ENCODE data around the gene U2AF1L4. TPM values are rescaled to one million over a fixed set of nuclear protein-coding genes. Genes with fewer than 3 reads are reported as not detected.

U2AF1L4 gene
- total and polyA plus RNA-seq, 9 donors = 10.6 to 17.6 (median 14.1) TPM

GRCh38 chr19:35712567-35713505 is 32.4 kb downstream of the U2AF1L4 start:
- Histone ChIP-seq H3K36me3 (ENCODE audit: control insufficient read depth, insufficient read depth, low read length) (no peaks in the 10 kb centered on the region), H3K9me3 (replicated peaks; ENCODE audit: control insufficient read depth, low read depth, low read length) (no peaks in the 10 kb centered on the region), H3K27me3 (ENCODE audit: control insufficient read depth, insufficient read depth, low read length) (no peaks in the 10 kb centered on the region), H3K4me1 (ENCODE audit: control insufficient read depth, insufficient read depth, low read length) (peaks cover 8% of the 10 kb centered on the region), H3K4me3 (ENCODE audit: low read length) (no peak overlapping the region), H3K27ac (ENCODE audit: low read length) (no peak overlapping the region)
- WGBS (ENCODE audit: insufficient coverage) = 66% methylated on average over 4 of the region's 11 CpGs
- no peak for DNase-seq

DNA sequence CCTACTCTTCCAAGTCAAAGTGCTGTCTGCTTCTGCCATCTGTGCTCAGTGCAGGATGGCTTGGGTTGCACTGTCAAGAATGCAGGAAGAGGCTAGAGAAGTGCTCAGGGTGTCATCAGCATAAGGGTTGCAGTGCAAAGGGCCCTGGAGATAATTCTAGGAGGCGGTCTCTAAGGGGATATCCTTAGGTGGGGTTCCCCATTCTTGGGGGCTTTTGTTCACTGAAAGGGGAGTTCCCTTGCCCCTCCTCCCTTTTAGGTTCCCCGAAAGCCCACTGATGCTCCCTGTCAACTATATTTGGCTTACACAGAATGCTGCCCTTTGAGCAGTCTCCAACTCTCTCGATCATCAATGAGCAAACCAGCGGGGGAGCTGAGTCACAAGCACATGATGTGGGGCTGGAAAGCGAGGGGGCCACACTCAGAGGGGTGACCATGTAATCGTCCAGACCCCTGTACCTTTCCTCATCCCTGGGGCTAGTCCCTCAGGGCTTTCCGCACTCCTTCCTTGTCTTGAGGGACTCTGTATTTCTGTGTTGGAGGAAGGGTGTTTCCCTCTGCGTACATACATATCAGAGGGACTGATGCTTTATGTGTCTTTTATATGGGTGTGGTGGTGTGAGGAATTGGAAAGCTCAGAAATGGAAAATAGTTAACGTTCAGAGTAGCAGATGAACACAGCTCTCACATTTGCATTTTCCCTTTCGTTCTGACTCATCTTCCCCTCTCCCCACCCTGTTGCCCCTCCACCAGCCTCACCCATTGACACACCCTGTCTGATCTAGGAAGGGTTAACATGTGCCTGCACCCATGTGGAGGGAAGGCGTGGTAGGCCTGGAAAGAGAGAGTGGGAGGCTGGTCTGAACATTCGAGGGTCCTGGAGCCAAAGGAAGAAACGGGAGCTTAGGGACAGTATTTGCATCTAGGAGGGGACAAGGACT is 34.2 kb downstream of the U2AF1L4 start:
- Histone ChIP-seq H3K4me3 (ENCODE audit: low read length) (no peak overlapping the region), H3K27ac (ENCODE audit: low read length) (no peak overlapping the region), H3K4me1 (ENCODE audit: control insufficient read depth, insufficient read depth, low read length) (peaks cover 5% of the 10 kb centered on the region), H3K27me3 (ENCODE audit: control insufficient read depth, insufficient read depth, low read length) (no peaks in the 10 kb centered on the region), H3K36me3 (ENCODE audit: control insufficient read depth, insufficient read depth, low read length) (no peaks in the 10 kb centered on the region), H3K9me3 (replicated peaks; ENCODE audit: control insufficient read depth, low read depth, low read length) (no peaks in the 10 kb centered on the region)
- no peak for DNase-seq
- no CpG with 5 or more reads among the region's 13 CpGs for WGBS (ENCODE audit: insufficient coverage)

- Histone ChIP-seq H3K4me1 (ENCODE audit: control insufficient read depth, insufficient read depth, low read length) (no peaks in the 10 kb centered on the region), H3K4me3 (ENCODE audit: low read length) (no peak overlapping the region), H3K27ac (ENCODE audit: low read length) (no peak overlapping the region), H3K36me3 (ENCODE audit: control insufficient read depth, insufficient read depth, low read length) (no peaks in the 10 kb centered on the region), H3K9me3 (replicated peaks; ENCODE audit: control insufficient read depth, low read depth, low read length) (no peaks in the 10 kb centered on the region), H3K27me3 (ENCODE audit: control insufficient read depth, insufficient read depth, low read length) (peaks cover 8% of the 10 kb centered on the region)
- WGBS (ENCODE audit: insufficient coverage) = 75% methylated on average over 1 of the region's 1 CpG
- no peak for DNase-seq
Observed at GRCh38 chr19:35708391-35708790, 36.8 kb downstream of the U2AF1L4 start.

DNA sequence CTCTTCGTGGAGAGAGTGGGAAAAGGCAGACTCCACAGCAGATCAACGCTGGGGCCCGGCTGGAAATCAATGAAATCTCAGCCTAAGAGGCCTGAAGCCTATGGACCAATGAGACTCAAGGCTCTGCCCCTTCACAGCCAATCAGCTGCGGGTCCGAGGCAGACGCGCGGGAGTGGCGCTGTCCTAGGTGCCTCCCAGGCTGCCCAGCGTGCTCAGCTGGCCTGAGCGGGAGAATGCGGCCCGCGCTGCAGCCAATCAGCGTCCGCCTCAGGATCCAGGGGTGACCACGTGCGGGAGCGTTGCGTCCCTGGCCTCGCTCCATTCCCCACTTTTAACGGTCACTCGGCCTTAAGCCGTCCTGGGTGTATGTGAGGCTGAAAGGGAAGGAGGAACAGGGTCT is 41.0 kb downstream of the U2AF1L4 start, which contains the start of gene ZBTB32:
Gene ZBTB32 (plus strand): TSS at position 341 of the 400 bp plus-strand sequence. CDS start 10,069 bp downstream, outside the sequence.
- Histone ChIP-seq H3K27me3 (ENCODE audit: control insufficient read depth, insufficient read depth, low read length) (peaks cover 8% of the 10 kb centered on the region), H3K4me1 (ENCODE audit: control insufficient read depth, insufficient read depth, low read length) (peaks cover 10% of the 10 kb centered on the region), H3K36me3 (ENCODE audit: control insufficient read depth, insufficient read depth, low read length) (no peaks in the 10 kb centered on the region), H3K4me3 (ENCODE audit: low read length) (no peak within 1 kb of the TSS), H3K27ac (ENCODE audit: low read length) (no peak within 1 kb of the TSS), H3K9me3 (replicated peaks; ENCODE audit: control insufficient read depth, low read depth, low read length) (no peaks in the 10 kb centered on the region)
- DNase-seq = peak; percentile 50
- WGBS (ENCODE audit: insufficient coverage) = 21% methylated on average over 24 of the region's 24 CpGs

DNA sequence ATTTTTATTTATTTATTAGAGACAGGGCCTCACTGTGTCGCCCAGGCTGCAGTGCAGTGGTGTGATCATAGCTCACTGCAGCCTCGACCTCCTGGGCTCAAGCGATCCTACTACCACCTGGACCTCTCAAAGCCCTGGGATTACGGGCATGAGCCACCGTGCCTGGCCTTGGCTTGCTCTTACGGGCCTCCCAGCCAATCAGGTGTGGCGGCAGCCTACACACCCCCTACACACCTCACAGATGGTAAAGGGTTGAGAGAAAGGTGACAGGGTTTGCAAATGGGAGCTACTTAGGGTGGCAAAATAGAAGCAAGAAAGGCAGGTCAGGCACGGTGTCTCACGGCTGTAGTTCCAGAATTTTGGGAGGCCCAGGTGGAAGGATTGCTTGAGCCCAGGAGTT is 41.9 kb downstream of the U2AF1L4 start:
- no peaks in the 10 kb centered on the region for H3K36me3 ChIP-seq (ENCODE audit: control insufficient read depth, insufficient read depth, low read length)
- 53% methylated on average over 3 of the region's 9 CpGs for WGBS (ENCODE audit: insufficient coverage)
- H3K27me3 ChIP-seq (ENCODE audit: control insufficient read depth, insufficient read depth, low read length) = peaks cover 8% of the 10 kb centered on the region

DNA sequence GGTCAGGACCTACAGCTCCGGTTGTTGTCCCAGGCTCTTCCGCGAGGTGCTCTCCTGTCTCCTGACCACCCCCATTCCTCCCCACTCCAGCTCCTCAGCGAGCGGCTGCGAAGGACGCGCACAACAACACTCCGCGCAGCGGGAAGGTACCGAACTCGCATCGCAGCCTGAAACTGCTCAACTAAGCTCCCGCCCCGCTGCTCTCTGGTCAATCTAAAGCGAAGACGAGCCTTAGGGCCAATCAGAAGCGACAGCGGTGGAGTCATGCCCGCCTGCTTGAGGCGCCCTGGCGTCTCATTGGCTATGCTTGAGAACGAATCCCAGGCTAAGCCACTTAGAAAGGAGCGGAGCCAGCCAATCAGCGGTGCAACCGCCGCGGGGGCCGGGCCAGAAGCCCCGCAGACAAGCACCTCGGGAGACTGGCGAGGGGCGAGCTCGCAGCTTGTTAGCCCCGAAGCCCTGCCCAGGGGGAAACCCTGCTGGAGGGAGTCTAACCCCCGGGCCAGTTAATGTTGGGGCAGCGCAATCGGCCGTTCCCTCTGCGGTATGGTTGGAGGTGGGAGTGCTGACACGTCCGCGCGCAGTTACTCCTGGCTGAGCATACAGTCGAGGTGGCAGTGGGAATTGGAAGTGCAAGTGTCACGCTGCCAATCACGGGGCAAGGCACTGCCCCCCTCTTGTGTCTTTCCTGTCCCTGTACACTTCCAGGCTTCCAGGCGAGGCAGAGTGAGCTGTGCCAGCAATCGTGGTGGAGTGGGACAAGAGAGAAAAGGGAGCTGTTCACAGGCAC is 42.8 kb downstream of the U2AF1L4 start:
- WGBS (ENCODE audit: insufficient coverage) = under 1% methylated on average over 46 of the region's 50 CpGs
- Histone ChIP-seq H3K27ac (ENCODE audit: low read length) (no peak overlapping the region), H3K27me3 (ENCODE audit: control insufficient read depth, insufficient read depth, low read length) (peaks cover 8% of the 10 kb centered on the region), H3K4me1 (ENCODE audit: control insufficient read depth, insufficient read depth, low read length) (peaks cover 10% of the 10 kb centered on the region), H3K9me3 (replicated peaks; ENCODE audit: control insufficient read depth, low read depth, low read length) (no peaks in the 10 kb centered on the region), H3K4me3 (ENCODE audit: low read length) (peak overlapping the region; percentile 60), H3K36me3 (ENCODE audit: control insufficient read depth, insufficient read depth, low read length) (no peaks in the 10 kb centered on the region)
- peak; percentile 99 for DNase-seq

More for the DNA sequence above, 41.9 kb downstream of the U2AF1L4 start:
- no peak overlapping the region for H3K4me3 ChIP-seq (ENCODE audit: low read length)
- DNase-seq = no peak
- H3K27ac ChIP-seq (ENCODE audit: low read length) = no peak overlapping the region
- no peaks in the 10 kb centered on the region for H3K9me3 ChIP-seq (replicated peaks; ENCODE audit: control insufficient read depth, low read depth, low read length)
- H3K4me1 ChIP-seq (ENCODE audit: control insufficient read depth, insufficient read depth, low read length) = peaks cover 10% of the 10 kb centered on the region

DNA sequence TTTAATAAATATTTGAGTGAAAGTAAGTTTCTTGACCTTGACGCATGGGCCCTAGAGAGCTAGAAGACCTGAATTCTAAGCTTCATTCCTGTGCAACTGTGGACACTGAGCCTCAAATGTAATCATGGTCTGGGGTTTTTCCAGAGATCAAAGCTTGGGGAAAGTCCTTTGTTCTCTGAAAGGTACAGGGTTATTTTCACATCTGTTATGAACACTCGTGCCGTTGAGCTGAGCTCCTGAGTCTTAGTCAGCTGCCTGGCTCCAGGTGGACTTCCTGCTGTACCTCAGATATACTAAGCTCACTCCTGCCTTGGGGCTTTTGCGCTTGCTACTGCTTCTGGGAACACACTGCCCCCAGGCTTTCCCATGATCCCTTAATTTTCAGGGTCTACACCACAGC is 48.4 kb downstream of the U2AF1L4 start:
- WGBS (ENCODE audit: insufficient coverage) = 71% methylated on average over 3 of the region's 4 CpGs
- Histone ChIP-seq H3K27ac (ENCODE audit: low read length) (no peak overlapping the region), H3K9me3 (replicated peaks; ENCODE audit: control insufficient read depth, low read depth, low read length) (no peaks in the 10 kb centered on the region), H3K27me3 (ENCODE audit: control insufficient read depth, insufficient read depth, low read length) (no peaks in the 10 kb centered on the region), H3K4me3 (ENCODE audit: low read length) (no peak overlapping the region), H3K4me1 (ENCODE audit: control insufficient read depth, insufficient read depth, low read length) (no peaks in the 10 kb centered on the region), H3K36me3 (ENCODE audit: control insufficient read depth, insufficient read depth, low read length) (no peaks in the 10 kb centered on the region)
- DNase-seq = no peak

- no peaks in the 10 kb centered on the region for H3K36me3 ChIP-seq (ENCODE audit: control insufficient read depth, insufficient read depth, low read length)
- no peak overlapping the region for H3K4me3 ChIP-seq (ENCODE audit: low read length)
- no peak overlapping the region for H3K27ac ChIP-seq (ENCODE audit: low read length)
- no peaks in the 10 kb centered on the region for H3K9me3 ChIP-seq (replicated peaks; ENCODE audit: control insufficient read depth, low read depth, low read length)
- DNase-seq = no peak
- WGBS (ENCODE audit: insufficient coverage) = no CpG with 5 or more reads among the region's 2 CpGs
- no peaks in the 10 kb centered on the region for H3K27me3 ChIP-seq (ENCODE audit: control insufficient read depth, insufficient read depth, low read length)
- H3K4me1 ChIP-seq (ENCODE audit: control insufficient read depth, insufficient read depth, low read length) = no peaks in the 10 kb centered on the region
Observed at GRCh38 chr19:35695895-35696422, 49.3 kb downstream of the U2AF1L4 start.

DNA sequence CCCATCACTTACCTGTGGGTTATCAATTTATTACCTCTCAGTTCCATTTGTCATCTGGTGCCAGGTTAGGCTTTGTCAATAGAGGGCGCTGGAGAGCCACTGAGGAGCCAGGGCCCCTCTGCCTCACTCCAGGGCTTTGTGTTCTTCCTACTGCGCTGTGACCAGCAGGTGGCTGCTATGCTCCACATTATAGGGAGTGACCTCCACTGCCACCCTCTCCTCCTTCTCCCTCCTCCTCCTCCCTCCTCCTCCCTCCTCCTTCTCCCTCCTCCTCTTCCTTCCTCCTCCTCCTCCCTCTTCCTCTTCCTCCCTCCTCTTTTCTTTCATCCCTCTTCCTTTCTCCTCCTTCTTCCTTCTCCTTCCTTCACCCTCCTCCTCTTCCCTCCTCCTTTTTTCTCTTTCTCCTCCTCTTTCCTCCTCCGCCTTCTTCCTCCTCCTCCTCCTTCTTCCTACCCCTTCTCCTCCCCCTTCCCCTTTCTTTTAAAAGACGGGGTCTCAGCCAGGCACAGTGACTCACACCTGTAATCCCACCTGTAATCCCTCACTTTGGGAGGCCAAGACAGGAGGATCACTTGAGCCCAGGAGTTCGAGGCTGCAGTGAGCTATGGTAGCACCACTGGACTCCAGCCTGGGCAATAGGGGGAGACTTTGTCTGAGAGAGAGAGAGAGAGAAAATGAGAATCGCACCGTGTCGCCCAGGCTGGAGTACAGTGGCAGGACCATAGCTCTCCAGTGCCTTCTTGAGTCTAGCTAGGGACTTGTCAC is 51.2 kb downstream of the U2AF1L4 start:
- no peaks in the 10 kb centered on the region for H3K36me3 ChIP-seq (ENCODE audit: control insufficient read depth, insufficient read depth, low read length)
- H3K4me3 ChIP-seq (ENCODE audit: low read length) = no peak overlapping the region
- DNase-seq = peak; percentile 90
- no peak overlapping the region for H3K27ac ChIP-seq (ENCODE audit: low read length)
- no peaks in the 10 kb centered on the region for H3K27me3 ChIP-seq (ENCODE audit: control insufficient read depth, insufficient read depth, low read length)
- no peaks in the 10 kb centered on the region for H3K9me3 ChIP-seq (replicated peaks; ENCODE audit: control insufficient read depth, low read depth, low read length)
- no peaks in the 10 kb centered on the region for H3K4me1 ChIP-seq (ENCODE audit: control insufficient read depth, insufficient read depth, low read length)
- 2% methylated on average over 4 of the region's 8 CpGs for WGBS (ENCODE audit: insufficient coverage)

Data from muscle of leg (tissue), 11 donors.